HG03354 (cell line): ENCODE data around the gene SLC17A9.
"Not testable (repeated sequence)": the region's sequence is repeated elsewhere in the genome, so short reads cannot be mapped to it uniquely, and the experiment has no call there.

Experiments used
- ATAC-seq: cut with Tn5 transposase; IDR thresholded peaks from one replicate; pipeline ENCODE4 v1.9.1; 2021; ENCODE audit warnings: mild to moderate bottlenecking; ENCODE audit not compliant: unreplicated experiment, poor library complexity, severe bottlenecking

Gene SLC17A9

GRCh38 chr20:62952968-62953838 is 694 bp downstream of the SLC17A9 start:
- ATAC-seq = no peak

GRCh38 chr20:62953839-62954703 is 1.6 kb downstream of the SLC17A9 start:
- ATAC-seq = peak; percentile 83

GRCh38 chr20:62955519-62956386 is 3.2 kb downstream of the SLC17A9 start:
- ATAC-seq = no peak

GRCh38 chr20:62956387-62957135 is 4.1 kb downstream of the SLC17A9 start:
- no peak for ATAC-seq

GRCh38 chr20:62957136-62958117 is 4.9 kb downstream of the SLC17A9 start:
- no peak for ATAC-seq

- no peak for ATAC-seq
Measured at GRCh38 chr20:62958388-62959100, 6.0 kb downstream of the SLC17A9 start.

GRCh38 chr20:62959101-62959971 is 6.8 kb downstream of the SLC17A9 start:
- ATAC-seq = no peak

GRCh38 chr20:62959998-62960436 is 7.5 kb downstream of the SLC17A9 start:
- no peak for ATAC-seq

GRCh38 chr20:62960446-62961309 is 8.2 kb downstream of the SLC17A9 start:
- not testable (repeated sequence) for ATAC-seq

GRCh38 chr20:62961310-62961783 is 8.8 kb downstream of the SLC17A9 start:
- no peak for ATAC-seq

- no peak for ATAC-seq
Measured at GRCh38 chr20:62961799-62962198, 9.3 kb downstream of the SLC17A9 start.

GRCh38 chr20:62962221-62962879 is 9.8 kb downstream of the SLC17A9 start:
- no peak for ATAC-seq

- no peak for ATAC-seq
Measured at GRCh38 chr20:62962891-62963613, 10.5 kb downstream of the SLC17A9 start.
